H9 (cell line): ENCODE results near the gene SLC27A6. TPM values are rescaled to one million over a fixed set of nuclear protein-coding genes. Genes with fewer than 3 reads are reported as not detected.

Experiments
- DNase-seq: peaks from one replicate; pipeline ENCODE4 v3.0.0-alpha.2; 2017
- H2AFZ ChIP-seq: one replicate; pipeline ENCODE4 v1.6.1; 2013; ENCODE audit warnings: mild to moderate bottlenecking, low read length, control low read depth, moderate library complexity
- H2AK5ac ChIP-seq: 2 replicates; pipeline ENCODE4 v1.6.1; 2013; ENCODE audit warnings: low read length, control low read depth, mixed read lengths; ENCODE audit not compliant: insufficient read length
- H2BK120ac ChIP-seq: one replicate; pipeline ENCODE4 v1.6.1; 2013; ENCODE audit warnings: low read depth, mild to moderate bottlenecking, low read length, control low read depth, inconsistent platforms; ENCODE audit not compliant: poor library complexity, severe bottlenecking
- H2BK12ac ChIP-seq: 2 replicates; pipeline ENCODE4 v1.6.1; 2013; ENCODE audit warnings: low read length, control low read depth, mixed read lengths, low read depth; ENCODE audit not compliant: insufficient read length
- H2BK15ac ChIP-seq: 2 replicates; pipeline ENCODE4 v1.6.1; 2013; ENCODE audit warnings: low read depth, low read length, control low read depth
- H2BK20ac ChIP-seq: one replicate; pipeline ENCODE4 v1.6.1; 2013; ENCODE audit warnings: low read depth, mild to moderate bottlenecking, low read length, control low read depth, inconsistent platforms; ENCODE audit not compliant: poor library complexity, severe bottlenecking
- H2BK5ac ChIP-seq: 2 replicates; pipeline ENCODE4 v1.6.1; 2013; ENCODE audit warnings: low read length, control low read depth, mixed read lengths; ENCODE audit not compliant: insufficient read length
- H3K14ac ChIP-seq: 2 replicates; pipeline ENCODE4 v1.6.1; 2013; ENCODE audit warnings: low read length, control low read depth; ENCODE audit not compliant: insufficient read depth
- H3K18ac ChIP-seq: 2 replicates; pipeline ENCODE4 v1.6.1; 2013; ENCODE audit warnings: low read depth, mild to moderate bottlenecking, mixed read lengths, low read length, control low read depth; ENCODE audit not compliant: insufficient read length
- H3K23ac ChIP-seq: 2 replicates; pipeline ENCODE4 v1.6.1; 2013; ENCODE audit warnings: low read length, control low read depth, mixed read lengths, low read depth; ENCODE audit not compliant: insufficient read length
- H3K23me2 ChIP-seq: 2 replicates; pipeline ENCODE4 v1.6.1; 2013; ENCODE audit warnings: low read depth, mild to moderate bottlenecking, mixed read lengths, low read length, control low read depth; ENCODE audit not compliant: insufficient read length, poor library complexity, severe bottlenecking
- H3K27ac ChIP-seq: 2 replicates; pipeline ENCODE4 v1.5.1; 2013; ENCODE audit warnings: low read length, control low read depth, mixed read lengths, low read depth; ENCODE audit not compliant: insufficient read length
- H3K27me3 ChIP-seq: 2 replicates; pipeline ENCODE4 v1.6.1; 2013; ENCODE audit warnings: low read length, control low read depth, inconsistent platforms; ENCODE audit not compliant: insufficient read depth
- H3K4ac ChIP-seq: 2 replicates; pipeline ENCODE4 v1.6.1; 2013; ENCODE audit warnings: low read depth, mild to moderate bottlenecking, control low read depth, inconsistent platforms, low read length, moderate library complexity
- H3K4me1 ChIP-seq: 2 replicates; pipeline ENCODE4 v1.6.1; 2013; ENCODE audit warnings: low read length, control low read depth, inconsistent platforms; ENCODE audit not compliant: insufficient read depth
- H3K4me2 ChIP-seq: 2 replicates; pipeline ENCODE4 v1.6.1; 2013; ENCODE audit warnings: low read length, control low read depth, mixed read lengths; ENCODE audit not compliant: insufficient read length, insufficient read depth
- H3K56ac ChIP-seq: 2 replicates; pipeline ENCODE4 v1.6.1; 2013; ENCODE audit warnings: low read depth, mild to moderate bottlenecking, mixed read lengths, low read length, control low read depth; ENCODE audit not compliant: insufficient read length
- H3K79me1 ChIP-seq: 2 replicates; pipeline ENCODE4 v1.6.1; 2013; ENCODE audit warnings: low read depth, mild to moderate bottlenecking, moderate library complexity, low read length, control low read depth, inconsistent platforms; ENCODE audit not compliant: insufficient read depth, poor library complexity, severe bottlenecking
- H3K79me2 ChIP-seq: 2 replicates; pipeline ENCODE4 v1.6.1; 2013; ENCODE audit warnings: low read length, control low read depth, inconsistent platforms; ENCODE audit not compliant: insufficient read depth
- H3K9ac ChIP-seq: 2 replicates; pipeline ENCODE4 v1.6.1; 2013; ENCODE audit warnings: low read length, control low read depth, mixed read lengths; ENCODE audit not compliant: insufficient read length; ENCODE audit errors: extremely low read depth
- H3K9me3 ChIP-seq: one replicate; pipeline ENCODE4 v1.6.1; 2013; ENCODE audit warnings: low read depth, low read length, inconsistent platforms; ENCODE audit not compliant: control insufficient read depth
- H3T11ph ChIP-seq: one replicate; pipeline ENCODE4 v1.6.1; 2013; ENCODE audit warnings: mild to moderate bottlenecking, low read length, control low read depth, inconsistent platforms
- H4K20me1 ChIP-seq: one replicate; pipeline ENCODE4 v1.6.1; 2013; ENCODE audit not compliant: control insufficient read depth, insufficient read length, insufficient read depth
- H4K5ac ChIP-seq: 2 replicates; pipeline ENCODE4 v1.6.1; 2013; ENCODE audit warnings: low read depth, mild to moderate bottlenecking, mixed read lengths, low read length, control low read depth; ENCODE audit not compliant: insufficient read length
- H4K8ac ChIP-seq: replicated peaks from 2 replicates; pipeline ENCODE4 v1.6.1; 2013; ENCODE audit warnings: low read length, control low read depth, mixed read lengths, low read depth; ENCODE audit not compliant: insufficient read length
- H4K91ac ChIP-seq: 2 replicates; pipeline ENCODE4 v1.6.1; 2013; ENCODE audit warnings: low read depth, mild to moderate bottlenecking, moderate library complexity, mixed read lengths, low read length, control low read depth; ENCODE audit not compliant: insufficient read length
- H3K27ac Mint-ChIP-seq, 3 experiments: 2 replicates in 2 of 3; 3 replicates in 1 of 3; pipeline ENCODE4 v1.8.0; 2020 to 2021; ENCODE audit warnings: mixed read lengths in 3 of 3, mild to moderate bottlenecking in 1 of 3, moderate library complexity in 1 of 3
- H3K27me3 Mint-ChIP-seq: 2 replicates; pipeline ENCODE4 v1.8.0; 2021; ENCODE audit warnings: low read depth, mild to moderate bottlenecking, moderate library complexity, mixed read lengths
- H3K36me3 Mint-ChIP-seq, 3 experiments: 2 replicates in 2 of 3; 3 replicates in 1 of 3; pipeline ENCODE4 v1.8.0; 2020 to 2021; ENCODE audit warnings: low read depth in 3 of 3, mixed read lengths in 3 of 3; ENCODE audit not compliant: insufficient read depth in 1 of 3
- H3K4me1 Mint-ChIP-seq, 2 experiments: 2 replicates each; pipeline ENCODE4 v1.8.0; 2020; ENCODE audit warnings: mixed read lengths in 2 of 2
- H3K4me3 Mint-ChIP-seq, 2 experiments: 2 replicates in 1 of 2; 3 replicates in 1 of 2; pipeline ENCODE4 v1.8.0; 2020 to 2021; ENCODE audit warnings: mild to moderate bottlenecking in 2 of 2, mixed read lengths in 2 of 2, moderate library complexity in 1 of 2
- H3K9me3 Mint-ChIP-seq, 2 experiments: 2 replicates in 1 of 2; 3 replicates in 1 of 2; pipeline ENCODE4 v1.8.0; 2020; ENCODE audit warnings: mild to moderate bottlenecking in 2 of 2, mixed read lengths in 2 of 2, moderate library complexity in 1 of 2
- CTCF ChIP-seq: fragments of 200-600 bp; sonication (generic); conservative IDR thresholded peaks from 3 replicates; pipeline ENCODE4 v1.8.0; 2021; ENCODE audit warnings: antibody characterized with exemption, mild to moderate bottlenecking
- WGBS: extraction: QIAGEN DNeasy Blood & Tissue Kit; methylation state at CpG from one replicate; pipeline ENCODE4 v1.1.7; 2013; ENCODE audit warnings: missing lambda C conversion rate, low lambda C conversion rate, mixed read lengths; ENCODE audit not compliant: insufficient read length; ENCODE audit errors: extremely low coverage; 5-methylcytosine and 5-hydroxymethylcytosine counted together
- total RNA-seq: library from RNA; stranded (reverse); gene quantifications from 2 replicates; pipeline ENCODE4 v1.2.1, GENCODE V29; 2021

Gene SLC27A6
- total RNA-seq, 1 experiment from 2014 or later: 3.0 TPM

- Mint-ChIP-seq H3K27ac (no peak overlapping the region), H3K27me3 (no peaks in the 10 kb centered on the region), H3K4me3 (no peak overlapping the region), H3K36me3 (peaks cover 0 to 3% (median 0%) of the 10 kb centered on the region in 3 experiments; a peak in 3 of 7 replicates), H3K4me1 (no peaks in the 10 kb centered on the region), H3K9me3 (peaks cover 4 to 6% of the 10 kb centered on the region in 2 experiments; a peak in 3 of 5 replicates)
- H4K5ac ChIP-seq: no peak overlapping the region
- H4K8ac ChIP-seq: no peak overlapping the region
- H3T11ph ChIP-seq: no peak overlapping the region
- no peak overlapping the region for H3K9ac ChIP-seq
- no peak overlapping the region for H3K4ac ChIP-seq
- H2BK20ac ChIP-seq: no peak overlapping the region
- no peaks in the 10 kb centered on the region for H3K79me2 ChIP-seq
- no peak overlapping the region for H4K91ac ChIP-seq
- no peaks in the 10 kb centered on the region for H3K79me1 ChIP-seq
- H3K23me2 ChIP-seq: no peaks in the 10 kb centered on the region
- H2AFZ ChIP-seq: no peak overlapping the region
- TF ChIP-seq CTCF: no peak
- H3K9me3 ChIP-seq: no peaks in the 10 kb centered on the region
- H3K27me3 ChIP-seq: no peaks in the 10 kb centered on the region
- no peak overlapping the region for H3K14ac ChIP-seq
- H2AK5ac ChIP-seq: no peak overlapping the region
- no peak overlapping the region for H2BK12ac ChIP-seq
- no CpG with 5 or more reads among the region's 1 CpG for WGBS
- no peak overlapping the region for H3K18ac ChIP-seq
- H2BK15ac ChIP-seq: no peak overlapping the region
- no peaks in the 10 kb centered on the region for H4K20me1 ChIP-seq
- no peak overlapping the region for H2BK120ac ChIP-seq
- no peak for DNase-seq
- no peak overlapping the region for H3K23ac ChIP-seq
- H3K4me2 ChIP-seq: no peak overlapping the region
- H2BK5ac ChIP-seq: no peak overlapping the region
- H3K56ac ChIP-seq: no peak overlapping the region
- no peak overlapping the region for H3K27ac ChIP-seq
- no peaks in the 10 kb centered on the region for H3K4me1 ChIP-seq
Measured at GRCh38 chr5:129043894-129044293, 78.6 kb downstream of the SLC27A6 start.
